Breast epithelium (tissue), 4 donors: ENCODE results near the gene ADAMTS17. TPM values are rescaled to one million over a fixed set of nuclear protein-coding genes. Genes with fewer than 3 reads are reported as not detected.

Source experiments
- DNase-seq, 2 donors: peaks; one replicate each; pipeline ENCODE4 v3.0.0-alpha.2; 2019; ENCODE audit warnings: low spot score in 2 of 2
- H3K27ac ChIP-seq, 2 donors: fragments of 200-600 bp; sonication (generic) in 1 of 2; one replicate each; pipeline ENCODE4 v1.5.1; 2016 to 2019; ENCODE audit warnings: mild to moderate bottlenecking in 1 of 2
- H3K27me3 ChIP-seq, 2 donors: fragments of 200-600 bp; sonication (generic) in 1 of 2; one replicate each; pipeline versions ENCODE4 v1.5.1 to v1.6.0; 2017 to 2019; ENCODE audit warnings: control low read depth in 1 of 2, mild to moderate bottlenecking in 1 of 2
- H3K36me3 ChIP-seq: fragments of 200-600 bp; one replicate; pipeline ENCODE4 v1.5.1; 2019
- H3K4me1 ChIP-seq, 2 donors: fragments of 200-600 bp; sonication (generic); one replicate each; pipeline ENCODE4 v1.5.1; 2016 to 2019; ENCODE audit warnings: control low read depth in 1 of 2
- H3K4me3 ChIP-seq, 3 donors: fragments of 200-600 bp; sonication (generic); 1 replicate in 2 of 3; 2 replicates in 1 of 3; pipeline ENCODE4 v1.5.1; 2016 to 2019; ENCODE audit warnings: mild to moderate bottlenecking in 3 of 3, moderate library complexity in 2 of 3
- H3K9me3 ChIP-seq, 2 donors: fragments of 200-600 bp; sonication (generic) in 1 of 2; one replicate each; pipeline ENCODE4 v1.5.1; 2016 to 2019; ENCODE audit warnings: control low read depth in 1 of 2
- POLR2A ChIP-seq: fragments of 450-650 bp; IDR thresholded peaks from one replicate; pipeline ENCODE4 v1.6.1; 2016; ENCODE audit warnings: antibody characterized with exemption, mild to moderate bottlenecking, moderate library complexity
- POLR2AphosphoS5 ChIP-seq, 3 donors: sonication (generic); formaldehyde crosslinking; IDR thresholded peaks; one replicate each; pipeline ENCODE4 v1.6.1; 2017; ENCODE audit warnings: antibody characterized with exemption in 3 of 3
- intact Hi-C: fragments of 100-400 bp; cut with DNase I; formaldehyde crosslinking; loops from one replicate; pipeline ENCODE4 v1.15.1; 2023; ENCODE audit warnings: low total_unique reads
- total RNA-seq, 3 donors: library from RNA; depleted of rRNA; stranded (reverse); fragments of >200 nt; gene quantifications; one replicate each; pipeline ENCODE4 v1.1.0, GENCODE V29; 2016
- TF ChIP-seq, protein P1 (sequence below), 3 donors: fragments of 450-650 bp; IDR thresholded peaks; one replicate each; pipeline ENCODE4 v1.5.1; 2016 to 2017; ENCODE audit warnings: antibody characterized with exemption in 3 of 3, mild to moderate bottlenecking in 3 of 3, moderate library complexity in 3 of 3

Gene ADAMTS17
- total RNA-seq, 3 donors from 2014 or later = 5.1 to 8.0 (median 5.9) TPM

GRCh38 chr15:100307241-100308212 lies 34.2 kb downstream of the ADAMTS17 start:
- TF ChIP-seq POLR2AphosphoS5 (IDR thresholded peaks at IDR 0.05) (no peak), POLR2A (no peak)
- TF ChIP-seq, protein P1, sequence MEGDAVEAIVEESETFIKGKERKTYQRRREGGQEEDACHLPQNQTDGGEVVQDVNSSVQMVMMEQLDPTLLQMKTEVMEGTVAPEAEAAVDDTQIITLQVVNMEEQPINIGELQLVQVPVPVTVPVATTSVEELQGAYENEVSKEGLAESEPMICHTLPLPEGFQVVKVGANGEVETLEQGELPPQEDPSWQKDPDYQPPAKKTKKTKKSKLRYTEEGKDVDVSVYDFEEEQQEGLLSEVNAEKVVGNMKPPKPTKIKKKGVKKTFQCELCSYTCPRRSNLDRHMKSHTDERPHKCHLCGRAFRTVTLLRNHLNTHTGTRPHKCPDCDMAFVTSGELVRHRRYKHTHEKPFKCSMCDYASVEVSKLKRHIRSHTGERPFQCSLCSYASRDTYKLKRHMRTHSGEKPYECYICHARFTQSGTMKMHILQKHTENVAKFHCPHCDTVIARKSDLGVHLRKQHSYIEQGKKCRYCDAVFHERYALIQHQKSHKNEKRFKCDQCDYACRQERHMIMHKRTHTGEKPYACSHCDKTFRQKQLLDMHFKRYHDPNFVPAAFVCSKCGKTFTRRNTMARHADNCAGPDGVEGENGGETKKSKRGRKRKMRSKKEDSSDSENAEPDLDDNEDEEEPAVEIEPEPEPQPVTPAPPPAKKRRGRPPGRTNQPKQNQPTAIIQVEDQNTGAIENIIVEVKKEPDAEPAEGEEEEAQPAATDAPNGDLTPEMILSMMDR (IDR thresholded peaks at IDR 0.05) = no peak
- H3K4me1 ChIP-seq = no peaks in the 10 kb centered on the region
- H3K27ac ChIP-seq = peak overlapping the region; percentile 50 to 83
- DNase-seq = no peak
- intact Hi-C loops = loop anchor here (10.0 kb wide), 1 partner anchor 667 kb away; no protein-coding TSS in a partner anchor
- H3K4me3 ChIP-seq = peak overlapping the region in 1 of 3 donors; percentile 44
- no peaks in the 10 kb centered on the region for H3K27me3 ChIP-seq
- H3K9me3 ChIP-seq = no peaks in the 10 kb centered on the region
- H3K36me3 ChIP-seq = no peaks in the 10 kb centered on the region

DNA sequence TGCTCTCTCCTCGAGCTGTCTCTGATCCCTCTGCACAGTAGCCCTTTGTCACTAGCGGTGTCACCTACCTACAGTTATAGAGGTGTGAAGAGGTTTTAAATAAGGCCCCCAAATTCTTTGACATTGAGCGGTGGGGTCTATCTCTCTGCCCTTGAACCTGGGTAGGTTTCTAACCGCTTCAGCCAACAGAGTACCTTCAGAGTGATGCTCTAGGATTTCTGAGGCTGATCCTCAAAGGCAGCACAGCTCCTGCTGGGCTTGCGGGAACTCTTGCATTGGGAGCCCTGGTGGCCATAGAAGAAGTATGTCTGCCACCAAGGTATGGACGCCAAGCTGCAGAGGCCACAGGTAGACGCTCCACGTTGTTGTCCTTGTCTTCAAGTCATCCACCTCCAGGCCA lies 35.7 kb downstream of the ADAMTS17 start:
- TF ChIP-seq, protein P1 (IDR thresholded peaks at IDR 0.05) = no peak
- TF ChIP-seq POLR2A = no peak
- no peak for TF ChIP-seq POLR2AphosphoS5 (IDR thresholded peaks at IDR 0.05)
- Histone ChIP-seq H3K27ac (no peak overlapping the region), H3K4me3 (no peak overlapping the region), H3K27me3 (no peaks in the 10 kb centered on the region), H3K36me3 (no peaks in the 10 kb centered on the region), H3K4me1 (no peaks in the 10 kb centered on the region), H3K9me3 (no peaks in the 10 kb centered on the region)
- no peak for DNase-seq
- intact Hi-C loops = loop anchor here (10.0 kb wide), 1 partner anchor 669 kb away; no protein-coding TSS in a partner anchor

DNA sequence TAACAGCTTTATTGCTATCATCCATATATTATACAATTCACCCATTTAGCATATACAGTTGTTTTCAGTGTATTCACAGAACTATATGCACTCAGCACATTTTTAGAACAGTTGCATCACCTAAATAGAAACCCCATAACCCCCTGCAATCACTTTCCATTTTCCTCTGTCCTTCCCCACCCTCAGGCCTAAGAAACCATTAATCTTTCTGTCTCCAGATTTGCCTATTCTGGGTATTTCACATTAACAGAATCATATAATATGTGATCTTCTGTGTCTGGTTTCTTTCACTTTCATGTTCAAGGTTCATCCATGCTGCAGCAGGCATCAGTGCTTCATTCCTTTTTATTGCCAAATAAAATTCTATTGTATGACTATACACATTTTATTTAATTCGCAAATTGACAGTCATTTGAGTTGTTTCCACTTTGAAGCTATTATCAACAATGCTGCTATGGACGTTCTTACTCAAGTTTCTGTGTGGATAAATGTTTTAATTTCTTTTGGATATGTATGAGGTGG lies 39.8 kb downstream of the ADAMTS17 start:
- Histone ChIP-seq H3K27me3 (no peaks in the 10 kb centered on the region), H3K4me3 (no peak overlapping the region), H3K36me3 (no peaks in the 10 kb centered on the region), H3K27ac (no peak overlapping the region), H3K4me1 (no peaks in the 10 kb centered on the region), H3K9me3 (peaks cover 9% of the 10 kb centered on the region in 2 donors)
- intact Hi-C loops = loop anchor here (10.0 kb wide), 1 partner anchor 673 kb away; no protein-coding TSS in a partner anchor
- no peak for DNase-seq
- TF ChIP-seq POLR2A = no peak
- TF ChIP-seq POLR2AphosphoS5 (IDR thresholded peaks at IDR 0.05) = no peak
- TF ChIP-seq, protein P1 (IDR thresholded peaks at IDR 0.05) = no peak

DNA sequence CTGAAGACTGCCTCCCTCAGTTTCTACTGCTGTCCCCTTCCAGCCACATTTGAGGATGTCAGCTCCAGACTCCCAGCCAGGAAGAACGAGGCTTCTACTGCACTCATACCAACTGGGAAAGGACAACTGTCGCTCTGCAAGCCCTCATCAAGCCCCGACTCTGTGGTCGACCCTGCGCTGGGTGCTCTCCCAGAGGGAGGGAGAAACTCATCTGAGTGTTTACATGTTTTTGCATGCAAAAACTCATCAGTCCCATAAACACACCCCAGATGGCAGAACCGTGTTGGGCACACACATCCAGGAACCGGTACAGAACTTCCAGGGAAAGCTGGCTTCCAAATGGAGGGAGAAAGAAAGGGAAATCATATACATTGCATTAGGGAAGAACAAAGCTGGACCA lies 43.5 kb downstream of the ADAMTS17 start:
- TF ChIP-seq, protein P1 (IDR thresholded peaks at IDR 0.05) = no peak
- TF ChIP-seq POLR2A (no peak), POLR2AphosphoS5 (IDR thresholded peaks at IDR 0.05) (no peak)

DNA sequence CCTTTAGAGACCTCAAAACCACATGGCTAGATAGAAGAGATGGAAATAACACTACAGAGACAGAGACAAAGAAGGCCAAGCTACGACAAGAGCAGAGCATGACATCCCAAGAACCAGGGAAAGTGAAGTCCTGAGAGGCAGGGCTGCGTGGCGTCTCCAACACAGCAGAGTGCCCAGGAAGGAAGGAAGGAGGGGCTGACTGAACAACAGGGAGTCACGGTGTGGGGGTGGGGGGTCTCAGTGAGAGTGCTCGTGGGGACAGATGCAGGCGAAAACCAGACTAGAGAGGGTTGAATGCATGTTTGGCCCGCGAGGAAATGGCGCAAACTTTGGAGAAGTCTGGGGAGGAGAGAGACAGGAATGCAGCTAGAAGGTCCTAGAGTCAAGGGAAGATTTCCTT lies 44.0 kb downstream of the ADAMTS17 start:
- intact Hi-C loops = no loop called here
- Histone ChIP-seq H3K27me3 (no peaks in the 10 kb centered on the region), H3K9me3 (peaks cover 9% of the 10 kb centered on the region in 2 donors), H3K4me1 (no peaks in the 10 kb centered on the region), H3K36me3 (no peaks in the 10 kb centered on the region), H3K27ac (no peak overlapping the region), H3K4me3 (no peak overlapping the region)
- TF ChIP-seq POLR2AphosphoS5 (IDR thresholded peaks at IDR 0.05) = no peak
- TF ChIP-seq, protein P1 (IDR thresholded peaks at IDR 0.05) = no peak
- no peak for TF ChIP-seq POLR2A
- DNase-seq = no peak

More for the DNA sequence above, 43.5 kb downstream of the ADAMTS17 start:
- Histone ChIP-seq H3K4me1 (no peaks in the 10 kb centered on the region), H3K27ac (no peak overlapping the region), H3K36me3 (no peaks in the 10 kb centered on the region), H3K9me3 (peaks cover 9% of the 10 kb centered on the region in 2 donors), H3K4me3 (no peak overlapping the region), H3K27me3 (no peaks in the 10 kb centered on the region)
- intact Hi-C loops = no loop called here
- no peak for DNase-seq
